ENCODE measurements around the gene RELA.

Gene RELA

DNA sequence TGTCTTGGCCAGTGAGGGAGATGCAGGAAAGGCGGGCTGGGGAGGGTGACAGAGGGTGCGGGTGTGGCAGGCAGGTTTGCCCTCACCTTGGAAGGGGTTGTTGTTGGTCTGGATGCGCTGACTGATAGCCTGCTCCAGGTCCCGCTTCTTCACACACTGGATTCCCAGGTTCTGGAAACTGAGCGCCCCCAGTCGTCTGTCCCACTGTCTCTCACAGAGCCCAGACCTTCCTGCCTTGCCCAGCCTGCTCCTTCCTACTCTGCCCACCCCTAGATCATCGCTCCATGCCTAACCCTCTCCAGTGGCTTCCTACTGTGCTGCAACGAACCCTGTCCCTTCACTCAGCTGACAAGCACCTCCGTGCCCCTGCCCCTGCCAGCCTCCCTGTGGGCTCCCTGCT, 2.7 kb downstream of the RELA start:
- Histone ChIP-seq H4K20me1 (ENCODE audit: insufficient read depth, low read length) (peaks cover 4% of the 10 kb centered on the region; the same call in 1 of the 2 replicates), H3K27ac (ENCODE audit: low read length) (no peak overlapping the region), H3K36me3 (replicated peaks; ENCODE audit: low read depth, low read length) (peaks cover 58% of the 10 kb centered on the region)

GRCh38 chr11:65658174-65659021, 4.3 kb downstream of the RELA start:
- TF ChIP-seq EZH2phosphoT487 (IDR thresholded peaks at IDR 0.05; ENCODE audit: low read depth) = no peak
- TF ChIP-seq, protein P1, sequence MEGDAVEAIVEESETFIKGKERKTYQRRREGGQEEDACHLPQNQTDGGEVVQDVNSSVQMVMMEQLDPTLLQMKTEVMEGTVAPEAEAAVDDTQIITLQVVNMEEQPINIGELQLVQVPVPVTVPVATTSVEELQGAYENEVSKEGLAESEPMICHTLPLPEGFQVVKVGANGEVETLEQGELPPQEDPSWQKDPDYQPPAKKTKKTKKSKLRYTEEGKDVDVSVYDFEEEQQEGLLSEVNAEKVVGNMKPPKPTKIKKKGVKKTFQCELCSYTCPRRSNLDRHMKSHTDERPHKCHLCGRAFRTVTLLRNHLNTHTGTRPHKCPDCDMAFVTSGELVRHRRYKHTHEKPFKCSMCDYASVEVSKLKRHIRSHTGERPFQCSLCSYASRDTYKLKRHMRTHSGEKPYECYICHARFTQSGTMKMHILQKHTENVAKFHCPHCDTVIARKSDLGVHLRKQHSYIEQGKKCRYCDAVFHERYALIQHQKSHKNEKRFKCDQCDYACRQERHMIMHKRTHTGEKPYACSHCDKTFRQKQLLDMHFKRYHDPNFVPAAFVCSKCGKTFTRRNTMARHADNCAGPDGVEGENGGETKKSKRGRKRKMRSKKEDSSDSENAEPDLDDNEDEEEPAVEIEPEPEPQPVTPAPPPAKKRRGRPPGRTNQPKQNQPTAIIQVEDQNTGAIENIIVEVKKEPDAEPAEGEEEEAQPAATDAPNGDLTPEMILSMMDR (IDR thresholded peaks at IDR 0.05; ENCODE audit: low read depth, low read length) = no peak
- Histone ChIP-seq H3K79me2 (ENCODE audit: low read length) (peaks cover 22% of the 10 kb centered on the region), H3K4me2 (ENCODE audit: low read length) (no peak overlapping the region), H3K9ac (ENCODE audit: low read length) (no peak overlapping the region), H4K20me1 (ENCODE audit: insufficient read depth, low read length) (peaks cover 4% of the 10 kb centered on the region; the same call in 1 of the 2 replicates), H3K4me3 (ENCODE audit: low read length) (no peak overlapping the region), H3K36me3 (replicated peaks; ENCODE audit: low read depth, low read length) (peaks cover 72% of the 10 kb centered on the region), H3K4me1 (ENCODE audit: low read length) (peaks cover 13% of the 10 kb centered on the region), H2AFZ (ENCODE audit: low read depth, low read length) (no peak overlapping the region), H3K27me3 (ENCODE audit: low read depth, low read length) (no peaks in the 10 kb centered on the region), H3K27ac (ENCODE audit: low read length) (no peak overlapping the region), H3K9me3 (ENCODE audit: insufficient read depth, low read length) (no peaks in the 10 kb centered on the region)

More for the DNA sequence above, 2.7 kb downstream of the RELA start:
- Histone ChIP-seq H3K9me3 (ENCODE audit: insufficient read depth, low read length) (no peaks in the 10 kb centered on the region), H3K4me3 (ENCODE audit: low read length) (no peak overlapping the region), H3K27me3 (ENCODE audit: low read depth, low read length) (no peaks in the 10 kb centered on the region), H3K4me1 (ENCODE audit: low read length) (peaks cover 11% of the 10 kb centered on the region), H2AFZ (ENCODE audit: low read depth, low read length) (no peak overlapping the region), H3K4me2 (ENCODE audit: low read length) (no peak overlapping the region), H3K79me2 (ENCODE audit: low read length) (peaks cover 22% of the 10 kb centered on the region), H3K9ac (ENCODE audit: low read length) (no peak overlapping the region)
- TF ChIP-seq, protein P1 (IDR thresholded peaks at IDR 0.05; ENCODE audit: low read depth, low read length) = no peak
- no peak for TF ChIP-seq EZH2phosphoT487 (IDR thresholded peaks at IDR 0.05; ENCODE audit: low read depth)

DNA sequence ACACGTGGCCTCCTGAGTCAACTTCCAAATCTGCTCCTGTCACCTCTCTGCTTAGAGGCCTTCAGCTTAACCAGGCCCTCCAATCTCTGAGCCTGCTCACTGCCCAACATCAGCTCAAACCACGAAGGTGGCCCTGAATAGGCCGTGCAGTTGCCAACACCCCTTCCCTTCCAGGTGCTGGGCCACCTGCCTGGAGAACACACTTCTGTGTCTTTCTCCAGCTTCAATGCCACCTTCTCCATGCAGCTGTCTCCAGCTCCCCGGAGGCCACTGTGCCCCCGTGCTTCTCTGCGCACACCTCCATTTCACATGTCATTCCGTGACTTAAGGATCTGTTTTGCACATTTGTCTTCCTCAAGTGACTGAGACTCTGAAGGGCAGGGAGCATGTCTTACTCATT, 5.3 kb downstream of the RELA start:
- H3K36me3 ChIP-seq (replicated peaks; ENCODE audit: low read depth, low read length) = peaks cover 74% of the 10 kb centered on the region

More for the DNA sequence above, 5.3 kb downstream of the RELA start:
- Histone ChIP-seq H3K4me3 (ENCODE audit: low read length) (no peak overlapping the region), H3K79me2 (ENCODE audit: low read length) (peaks cover 19% of the 10 kb centered on the region), H3K9me3 (ENCODE audit: insufficient read depth, low read length) (no peaks in the 10 kb centered on the region), H4K20me1 (ENCODE audit: insufficient read depth, low read length) (peaks cover 4% of the 10 kb centered on the region; the same call in 1 of the 2 replicates), H3K4me1 (ENCODE audit: low read length) (peaks cover 18% of the 10 kb centered on the region), H3K27ac (ENCODE audit: low read length) (no peak overlapping the region), H3K27me3 (ENCODE audit: low read depth, low read length) (no peaks in the 10 kb centered on the region), H3K9ac (ENCODE audit: low read length) (no peak overlapping the region), H2AFZ (ENCODE audit: low read depth, low read length) (no peak overlapping the region), H3K4me2 (ENCODE audit: low read length) (no peak overlapping the region)
- TF ChIP-seq, protein P1 (IDR thresholded peaks at IDR 0.05; ENCODE audit: low read depth, low read length) = no peak
- no peak for TF ChIP-seq EZH2phosphoT487 (IDR thresholded peaks at IDR 0.05; ENCODE audit: low read depth)
